HepG2 (cell line): Measurements from ENCODE around the gene SNED1. TPM values are rescaled to one million over a fixed set of nuclear protein-coding genes. Genes with fewer than 3 reads are reported as not detected.

Source experiments
- ATAC-seq: fragments of 200-7000 bp; cut with Tn5 transposase; 3 replicates; pipeline ENCODE4 v1.9.1; 2020; ENCODE audit warnings: mild to moderate bottlenecking, moderate library complexity
- BruUV-seq: library from RNA; stranded (reverse); fragments of 400-500 nt; replicated peaks from 2 replicates; lab custom pipeline; 2021; lab: Mats Ljungman, UMichigan
- CTCF ChIA-PET: fragments of 300-600 bp; formaldehyde crosslinking; extraction: SDS; loops from one replicate; lab custom pipeline; 2021; ENCODE audit warnings: low total read pairs, inconsistent platforms, low intra/inter-chr PET ratio; lab: Yijun Ruan, JAX
- POLR2A ChIA-PET: fragments of 350-600 bp; sonication (Branson Sonifier 250); formaldehyde crosslinking; loops from one replicate; lab custom pipeline; 2020; ENCODE audit warnings: antibody characterized with exemption, inconsistent platforms; lab: Yijun Ruan, JAX
- DNase-seq: peaks from one replicate; pipeline ENCODE4 v3.0.0-alpha.2; 2015; ENCODE audit warnings: low spot score
- FAIRE-seq: peaks from 3 replicates; lab custom pipeline; 2011; peaks lifted over from hg19 to GRCh38; lab: Jason Lieb, UNC
- H2AFZ ChIP-seq: one replicate; pipeline ENCODE4 v1.6.1; 2011; ENCODE audit warnings: low read length, inconsistent platforms
- H3K27ac ChIP-seq: fragments of 300-600 bp; 3 replicates; pipeline ENCODE4 v1.8.0; 2011; ENCODE audit warnings: mixed run types, mild to moderate bottlenecking, mixed read lengths, low read length, inconsistent platforms; ENCODE audit not compliant: insufficient read depth; ENCODE audit errors: extremely low read length
- H3K27me3 ChIP-seq, 2 experiments: fragments of 200-600 bp in 1 of 2; 2 replicates in 1 of 2; 3 replicates in 1 of 2; pipeline versions ENCODE4 v1.6.0 to v1.8.0; 2011; ENCODE audit warnings: low read length in 2 of 2, mild to moderate bottlenecking in 2 of 2, moderate library complexity in 2 of 2, inconsistent platforms in 1 of 2; ENCODE audit not compliant: insufficient read depth in 2 of 2, control insufficient read depth in 1 of 2
- H3K36me3 ChIP-seq, 2 experiments: fragments of 200-600 bp in 1 of 2; replicated peaks in 1 of 2; 2 replicates in 1 of 2; 3 replicates in 1 of 2; pipeline versions ENCODE4 v1.5.1 to v1.8.0; 2011; ENCODE audit warnings: low read length in 2 of 2, inconsistent platforms in 1 of 2; ENCODE audit not compliant: insufficient read depth in 2 of 2, control insufficient read depth in 1 of 2
- H3K4me1 ChIP-seq: 2 replicates; pipeline ENCODE4 v1.5.1; 2012; ENCODE audit warnings: low read length, inconsistent platforms; ENCODE audit not compliant: insufficient read depth
- H3K4me2 ChIP-seq: 2 replicates; pipeline ENCODE4 v1.6.0; 2011; ENCODE audit warnings: low read depth, low read length, inconsistent platforms
- H3K4me3 ChIP-seq, 3 experiments: fragments of 200-600 bp in 1 of 3; sonication (generic), shearing (Covaris generic) in 1 of 3; replicated peaks in 1 of 3; 2 replicates each; pipeline ENCODE4 v1.5.1; 2011 to 2016; ENCODE audit warnings: low read length in 3 of 3, inconsistent platforms in 2 of 3, low read depth in 2 of 3, mild to moderate bottlenecking in 2 of 3, control low read depth in 1 of 3, mixed read lengths in 1 of 3; ENCODE audit not compliant: insufficient read depth in 1 of 3
- H3K79me2 ChIP-seq: one replicate; pipeline ENCODE4 v1.6.1; 2011; ENCODE audit warnings: low read length, inconsistent platforms; ENCODE audit not compliant: insufficient read depth
- H3K9ac ChIP-seq: 2 replicates; pipeline ENCODE4 v1.6.0; 2011; ENCODE audit warnings: mild to moderate bottlenecking, low read depth, low read length, inconsistent platforms; ENCODE audit not compliant: insufficient read depth
- H3K9me3 ChIP-seq: 2 replicates; pipeline ENCODE4 v1.5.1; 2012; ENCODE audit warnings: mild to moderate bottlenecking, low read length
- H4K20me1 ChIP-seq: 2 replicates; pipeline ENCODE4 v1.6.0; 2011; ENCODE audit warnings: inconsistent platforms, mild to moderate bottlenecking, low read length, moderate library complexity; ENCODE audit not compliant: insufficient read depth
- JUNB ChIP-seq: sonication (generic); formaldehyde crosslinking; IDR thresholded peaks from 2 replicates; pipeline ENCODE4 v1.8.0; 2022; ENCODE audit warnings: missing genetic modification reagents, mild to moderate bottlenecking, borderline replicate concordance
- PITX1 ChIP-seq: sonication (generic); formaldehyde crosslinking; IDR thresholded peaks from 2 replicates; pipeline ENCODE4 v1.5.1; 2020; ENCODE audit warnings: mild to moderate bottlenecking, missing genetic modification reagents
- TBX2 ChIP-seq: sonication (generic); formaldehyde crosslinking; IDR thresholded peaks from 2 replicates; pipeline ENCODE4 v1.5.0; 2020; ENCODE audit warnings: missing genetic modification reagents, mild to moderate bottlenecking, borderline replicate concordance
- WGBS: methylation state at CpG from one replicate; pipeline ENCODE4 v1.1.6; 2017; ENCODE audit warnings: low lambda C conversion rate; 5-methylcytosine and 5-hydroxymethylcytosine counted together
- in situ Hi-C: cut with HindIII; loops from 2 replicates; pipeline ENCODE4 v1.10.0; 2017; ENCODE audit warnings: low pct_unique_long_range_greater_than_20kb; ENCODE audit not compliant: extremely low pct_ligation_motif_present
- intact Hi-C: fragments of 100-400 bp; cut with micrococcal nuclease; formaldehyde crosslinking; loops from one replicate; pipeline ENCODE4 v1.10.0; 2022; ENCODE audit not compliant: unreplicated experiment
- polyA plus RNA-seq, 8 experiments: library from polyadenylated mRNA; depleted of rRNA in 3 of 8; stranded (reverse) in 7 of 8; unstranded in 1 of 8; fragments of >200 nt; fragmentation: Illumina TruSeq in 4 of 8; extraction: Trizol in 4 of 8; gene quantifications; 2 replicates each; pipeline versions ENCODE4 v1.2.1 to v1.2.3, GENCODE V29; 2011 to 2016; ENCODE audit warnings: low read depth in 4 of 8, missing spikeins in 1 of 8, mixed read lengths in 1 of 8; ENCODE audit not compliant: insufficient read depth in 1 of 8
- total RNA-seq, 5 experiments: library from RNA; depleted of rRNA; stranded (reverse); fragments of >200 nt; fragmentation: Illumina TruSeq; extraction: Trizol; gene quantifications; 2 replicates each; pipeline ENCODE4 v1.2.3, GENCODE V29; 2016; ENCODE audit warnings: low read depth in 1 of 5
- TF ChIP-seq, protein P1 (sequence below): sonication (generic); formaldehyde crosslinking; IDR thresholded peaks from 2 replicates; pipeline ENCODE4 v1.5.1; 2020; ENCODE audit warnings: missing genetic modification reagents, mild to moderate bottlenecking, borderline replicate concordance
- TF ChIP-seq, protein P2 (sequence below): fragments of 450-650 bp; IDR thresholded peaks from 2 replicates; pipeline ENCODE4 v1.6.1; 2016

Gene SNED1
- total and polyA plus RNA-seq, 2 of the 13 experiments (the other 11 are each of a cell fraction or from before 2014, with no cell fraction given), result 0.15 to 0.65 TPM

DNA sequence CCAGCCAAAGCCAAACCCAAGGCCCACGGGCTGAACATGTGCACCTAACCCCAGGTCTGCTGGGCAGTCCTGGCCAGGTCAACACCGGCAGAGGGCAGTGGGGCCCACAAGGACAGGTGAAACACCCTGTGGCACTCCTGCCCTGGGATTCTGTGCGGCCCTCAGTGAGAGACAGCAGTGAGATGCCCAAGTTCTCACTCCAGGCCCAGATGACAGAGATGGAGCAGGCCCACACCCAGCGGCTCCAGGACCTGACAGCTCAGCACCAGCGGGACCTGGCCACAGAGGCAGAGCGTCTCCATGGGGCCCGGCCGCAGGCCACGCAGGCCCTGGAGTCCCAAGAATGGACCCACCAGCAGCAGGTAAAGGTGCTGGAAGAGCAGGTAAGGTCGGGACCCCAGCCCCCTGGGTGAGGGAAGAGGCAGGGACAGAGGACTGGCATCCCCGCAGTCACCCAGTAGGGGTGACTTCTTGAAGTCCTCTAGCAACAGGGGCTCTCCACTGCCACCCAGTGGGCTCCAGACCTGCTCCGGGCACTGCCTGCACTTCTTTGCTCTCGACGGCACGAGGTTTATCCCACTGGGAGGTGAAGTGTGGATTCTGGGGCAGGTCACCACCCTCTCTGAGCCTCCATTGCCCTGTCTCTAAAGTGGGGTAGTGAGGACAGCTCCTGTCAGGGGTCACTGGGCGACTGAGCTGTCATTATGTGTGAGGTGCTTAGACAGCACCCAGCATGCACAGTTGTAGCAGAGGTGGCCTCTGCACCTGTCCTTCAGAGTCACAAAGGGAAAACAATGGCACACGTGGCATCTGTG lies 8.8 kb upstream of the SNED1 start (continued):
- TF ChIP-seq, protein P1, sequence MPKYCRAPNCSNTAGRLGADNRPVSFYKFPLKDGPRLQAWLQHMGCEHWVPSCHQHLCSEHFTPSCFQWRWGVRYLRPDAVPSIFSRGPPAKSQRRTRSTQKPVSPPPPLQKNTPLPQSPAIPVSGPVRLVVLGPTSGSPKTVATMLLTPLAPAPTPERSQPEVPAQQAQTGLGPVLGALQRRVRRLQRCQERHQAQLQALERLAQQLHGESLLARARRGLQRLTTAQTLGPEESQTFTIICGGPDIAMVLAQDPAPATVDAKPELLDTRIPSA (CRISPR knock-in tag), result no peak

DNA sequence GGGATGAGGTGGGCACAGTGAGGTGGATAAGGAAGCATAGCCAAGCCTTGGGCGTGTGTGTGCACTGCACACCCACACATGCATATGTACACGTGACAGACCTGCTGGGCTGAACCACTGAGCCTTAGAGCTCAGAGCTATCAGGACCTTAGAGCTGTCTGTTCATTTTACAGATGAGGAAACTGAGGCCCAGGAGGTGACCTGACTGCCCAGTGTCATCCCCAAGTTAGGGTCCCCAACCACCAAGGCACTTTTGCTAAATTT lies 8.2 kb upstream of the SNED1 start:
- Histone ChIP-seq H3K4me2 (no peak overlapping the region), H3K9ac (no peak overlapping the region), H3K36me3 (no peaks in the 10 kb centered on the region), H3K4me3 (no peak overlapping the region), H3K4me1 (peaks cover 51% of the 10 kb centered on the region), H3K79me2 (no peaks in the 10 kb centered on the region), H3K9me3 (no peaks in the 10 kb centered on the region), H3K27me3 (peaks cover 30 to 91% of the 10 kb centered on the region in 2 experiments), H3K27ac (no peak overlapping the region), H4K20me1 (no peaks in the 10 kb centered on the region; the same call in 1 of the 2 replicates), H2AFZ (no peak overlapping the region)
- TF ChIP-seq PITX1 (0 out of 2 replicates have a peak, but pooled peaks have one; percentile 22), JUNB (no peak), TBX2 (CRISPR knock-in tag) (no peak)
- TF ChIP-seq, protein P2, sequence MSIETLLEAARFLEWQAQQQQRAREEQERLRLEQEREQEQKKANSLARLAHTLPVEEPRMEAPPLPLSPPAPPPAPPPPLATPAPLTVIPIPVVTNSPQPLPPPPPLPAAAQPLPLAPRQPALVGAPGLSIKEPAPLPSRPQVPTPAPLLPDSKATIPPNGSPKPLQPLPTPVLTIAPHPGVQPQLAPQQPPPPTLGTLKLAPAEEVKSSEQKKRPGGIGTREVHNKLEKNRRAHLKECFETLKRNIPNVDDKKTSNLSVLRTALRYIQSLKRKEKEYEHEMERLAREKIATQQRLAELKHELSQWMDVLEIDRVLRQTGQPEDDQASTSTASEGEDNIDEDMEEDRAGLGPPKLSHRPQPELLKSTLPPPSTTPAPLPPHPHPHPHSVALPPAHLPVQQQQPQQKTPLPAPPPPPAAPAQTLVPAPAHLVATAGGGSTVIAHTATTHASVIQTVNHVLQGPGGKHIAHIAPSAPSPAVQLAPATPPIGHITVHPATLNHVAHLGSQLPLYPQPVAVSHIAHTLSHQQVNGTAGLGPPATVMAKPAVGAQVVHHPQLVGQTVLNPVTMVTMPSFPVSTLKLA, result 0 out of 2 replicates have a peak, but pooled peaks have one; percentile 14
- ChIA-PET POLR2A (no interaction called here), CTCF (interaction anchor here (1.4 to 3.8 kb wide), 5 partner anchors 21 to 139 kb away, joined by 3 to 20 read pairs (median 11); no protein-coding TSS in a partner anchor)
- BruUV-seq, result no TSS peak
- 6% methylated on average over 2 of the region's 2 CpGs for WGBS
- no peak; the same call in 2 of the 3 replicates for ATAC-seq
- intact Hi-C loops (loop anchor here (1.0 kb wide), 1 partner anchor 134 kb away; no protein-coding TSS in a partner anchor), in situ Hi-C loops (no loop called here)
- no peak for DNase-seq
- no peak for FAIRE-seq
